ENCODE results near the gene PTPN23.
A peak's percentile ranks its signal among the peaks of the same experiment; 100 is the strongest.

The PTPN23 gene, protein sequence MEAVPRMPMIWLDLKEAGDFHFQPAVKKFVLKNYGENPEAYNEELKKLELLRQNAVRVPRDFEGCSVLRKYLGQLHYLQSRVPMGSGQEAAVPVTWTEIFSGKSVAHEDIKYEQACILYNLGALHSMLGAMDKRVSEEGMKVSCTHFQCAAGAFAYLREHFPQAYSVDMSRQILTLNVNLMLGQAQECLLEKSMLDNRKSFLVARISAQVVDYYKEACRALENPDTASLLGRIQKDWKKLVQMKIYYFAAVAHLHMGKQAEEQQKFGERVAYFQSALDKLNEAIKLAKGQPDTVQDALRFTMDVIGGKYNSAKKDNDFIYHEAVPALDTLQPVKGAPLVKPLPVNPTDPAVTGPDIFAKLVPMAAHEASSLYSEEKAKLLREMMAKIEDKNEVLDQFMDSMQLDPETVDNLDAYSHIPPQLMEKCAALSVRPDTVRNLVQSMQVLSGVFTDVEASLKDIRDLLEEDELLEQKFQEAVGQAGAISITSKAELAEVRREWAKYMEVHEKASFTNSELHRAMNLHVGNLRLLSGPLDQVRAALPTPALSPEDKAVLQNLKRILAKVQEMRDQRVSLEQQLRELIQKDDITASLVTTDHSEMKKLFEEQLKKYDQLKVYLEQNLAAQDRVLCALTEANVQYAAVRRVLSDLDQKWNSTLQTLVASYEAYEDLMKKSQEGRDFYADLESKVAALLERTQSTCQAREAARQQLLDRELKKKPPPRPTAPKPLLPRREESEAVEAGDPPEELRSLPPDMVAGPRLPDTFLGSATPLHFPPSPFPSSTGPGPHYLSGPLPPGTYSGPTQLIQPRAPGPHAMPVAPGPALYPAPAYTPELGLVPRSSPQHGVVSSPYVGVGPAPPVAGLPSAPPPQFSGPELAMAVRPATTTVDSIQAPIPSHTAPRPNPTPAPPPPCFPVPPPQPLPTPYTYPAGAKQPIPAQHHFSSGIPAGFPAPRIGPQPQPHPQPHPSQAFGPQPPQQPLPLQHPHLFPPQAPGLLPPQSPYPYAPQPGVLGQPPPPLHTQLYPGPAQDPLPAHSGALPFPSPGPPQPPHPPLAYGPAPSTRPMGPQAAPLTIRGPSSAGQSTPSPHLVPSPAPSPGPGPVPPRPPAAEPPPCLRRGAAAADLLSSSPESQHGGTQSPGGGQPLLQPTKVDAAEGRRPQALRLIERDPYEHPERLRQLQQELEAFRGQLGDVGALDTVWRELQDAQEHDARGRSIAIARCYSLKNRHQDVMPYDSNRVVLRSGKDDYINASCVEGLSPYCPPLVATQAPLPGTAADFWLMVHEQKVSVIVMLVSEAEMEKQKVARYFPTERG (N-terminal part only)

DNA sequence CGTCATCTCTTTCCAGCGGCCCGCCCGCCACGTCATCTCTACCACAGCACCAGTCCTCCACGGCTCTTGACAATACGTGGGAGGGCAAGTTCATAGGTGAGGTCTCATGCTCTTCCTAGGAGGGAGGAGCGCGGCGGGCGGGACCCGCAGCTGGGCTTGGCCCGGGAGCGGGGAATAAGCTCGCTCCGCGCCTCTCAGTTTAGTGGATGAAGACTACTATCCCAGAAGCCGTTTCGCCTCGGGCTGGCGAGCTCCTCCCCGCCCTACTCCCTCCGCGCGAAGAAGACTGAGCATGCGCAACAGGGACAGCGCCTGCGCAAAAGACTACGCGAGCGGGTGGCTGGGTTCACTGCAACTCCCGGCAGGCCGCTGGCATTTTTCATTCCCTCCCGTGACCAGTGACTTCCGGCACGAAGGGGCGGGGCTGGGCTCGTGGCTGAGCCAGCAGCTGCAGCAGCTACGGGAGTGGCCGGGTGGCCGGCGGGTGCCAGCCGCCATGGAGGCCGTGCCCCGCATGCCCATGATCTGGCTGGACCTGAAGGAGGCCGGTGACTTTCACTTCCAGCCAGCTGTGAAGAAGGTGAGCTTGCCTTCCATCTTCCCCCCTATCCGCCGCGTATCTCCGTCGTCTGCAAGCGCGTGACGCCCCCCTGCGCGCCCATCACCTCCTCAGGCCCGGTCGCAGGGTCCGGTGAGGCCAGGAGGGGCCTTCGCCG lies at the start of gene PTPN23:
Gene PTPN23, plus strand, starts transcription at position 421 of the 716 bp plus-strand sequence. Its CDS starts 76 bp downstream, at position 497.
- peak within 1 kb of the TSS; percentile 96 for H3K4me3 ChIP-seq (ENCODE audit: control insufficient read depth, low read depth, low read length)
- peak; percentile 98 for DNase-seq (ENCODE audit: low read depth)
- TF ChIP-seq, protein P1, sequence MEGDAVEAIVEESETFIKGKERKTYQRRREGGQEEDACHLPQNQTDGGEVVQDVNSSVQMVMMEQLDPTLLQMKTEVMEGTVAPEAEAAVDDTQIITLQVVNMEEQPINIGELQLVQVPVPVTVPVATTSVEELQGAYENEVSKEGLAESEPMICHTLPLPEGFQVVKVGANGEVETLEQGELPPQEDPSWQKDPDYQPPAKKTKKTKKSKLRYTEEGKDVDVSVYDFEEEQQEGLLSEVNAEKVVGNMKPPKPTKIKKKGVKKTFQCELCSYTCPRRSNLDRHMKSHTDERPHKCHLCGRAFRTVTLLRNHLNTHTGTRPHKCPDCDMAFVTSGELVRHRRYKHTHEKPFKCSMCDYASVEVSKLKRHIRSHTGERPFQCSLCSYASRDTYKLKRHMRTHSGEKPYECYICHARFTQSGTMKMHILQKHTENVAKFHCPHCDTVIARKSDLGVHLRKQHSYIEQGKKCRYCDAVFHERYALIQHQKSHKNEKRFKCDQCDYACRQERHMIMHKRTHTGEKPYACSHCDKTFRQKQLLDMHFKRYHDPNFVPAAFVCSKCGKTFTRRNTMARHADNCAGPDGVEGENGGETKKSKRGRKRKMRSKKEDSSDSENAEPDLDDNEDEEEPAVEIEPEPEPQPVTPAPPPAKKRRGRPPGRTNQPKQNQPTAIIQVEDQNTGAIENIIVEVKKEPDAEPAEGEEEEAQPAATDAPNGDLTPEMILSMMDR (conservative IDR thresholded peaks at IDR 0.05; ENCODE audit: control insufficient read depth, insufficient read depth, low read depth, low read length): no peak

DNA sequence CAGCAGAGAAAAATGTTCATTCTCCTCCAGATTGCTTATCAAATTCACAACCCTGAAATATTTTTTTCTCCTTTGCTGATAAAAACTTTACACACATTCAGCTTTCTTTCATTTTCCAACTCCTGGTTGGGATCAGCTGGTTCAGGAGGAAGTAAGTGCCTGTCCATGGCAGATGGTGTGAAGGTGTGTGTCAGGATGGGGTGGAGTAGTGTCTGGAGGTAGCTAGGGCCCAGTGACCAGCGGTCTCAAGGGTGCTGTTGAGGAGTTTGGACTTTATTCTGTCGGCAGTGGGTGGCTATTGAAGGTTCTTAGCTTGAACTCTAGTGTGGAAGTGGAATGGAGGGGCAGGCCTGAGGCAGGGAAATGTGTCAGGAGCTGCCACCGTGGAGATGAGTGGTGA lies 46.9 kb upstream of the PTPN23 start:
- no peak for DNase-seq (ENCODE audit: low read depth)
- H3K4me3 ChIP-seq (ENCODE audit: control insufficient read depth, low read depth, low read length): no peak overlapping the region
- TF ChIP-seq, protein P1 (conservative IDR thresholded peaks at IDR 0.05; ENCODE audit: control insufficient read depth, insufficient read depth, low read depth, low read length): no peak

DNA sequence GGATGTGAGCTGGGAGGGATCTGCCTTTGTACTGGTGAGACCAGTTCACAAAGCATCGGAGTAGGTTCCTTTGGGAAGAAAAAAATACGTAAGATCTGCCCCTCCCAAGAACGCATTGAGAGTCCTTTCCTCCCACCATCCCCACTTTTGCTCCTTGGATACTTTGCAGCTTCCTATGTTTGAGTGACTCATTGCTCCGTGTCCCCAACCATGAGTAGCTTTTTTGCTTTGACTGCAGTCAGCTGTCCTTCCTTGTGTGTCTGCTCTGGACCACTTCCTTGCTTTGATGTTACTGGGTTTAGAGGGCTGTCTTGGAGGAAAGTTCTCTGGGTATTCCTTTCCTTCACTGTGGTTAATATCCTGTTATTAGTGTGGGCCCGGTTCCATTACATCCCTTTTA lies 43.2 kb upstream of the PTPN23 start:
- no peak overlapping the region for H3K4me3 ChIP-seq (ENCODE audit: control insufficient read depth, low read depth, low read length)
- no peak for DNase-seq (ENCODE audit: low read depth)
- TF ChIP-seq, protein P1 (conservative IDR thresholded peaks at IDR 0.05; ENCODE audit: control insufficient read depth, insufficient read depth, low read depth, low read length): no peak

DNA sequence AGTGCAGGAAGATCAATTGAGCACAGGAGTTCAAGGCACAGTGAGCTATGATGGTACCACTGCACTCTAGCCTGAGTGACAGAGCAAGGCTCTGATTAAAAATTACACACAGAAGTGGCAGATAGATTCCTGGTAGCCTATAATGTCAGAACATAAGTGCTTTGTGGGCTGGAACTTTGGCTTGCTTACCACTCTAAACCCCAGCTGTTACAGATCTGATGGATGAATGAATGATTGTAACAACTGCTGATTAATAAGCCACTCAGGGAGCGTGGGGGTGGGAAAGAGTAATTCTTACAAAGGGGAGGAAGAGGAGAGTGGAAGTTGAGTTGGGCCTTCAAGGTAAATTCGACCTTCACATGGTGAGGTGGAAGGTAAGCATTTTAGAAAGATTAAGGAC lies 40.9 kb upstream of the PTPN23 start:
- TF ChIP-seq, protein P1 (conservative IDR thresholded peaks at IDR 0.05; ENCODE audit: control insufficient read depth, insufficient read depth, low read depth, low read length): no peak
- DNase-seq (ENCODE audit: low read depth): no peak

DNA sequence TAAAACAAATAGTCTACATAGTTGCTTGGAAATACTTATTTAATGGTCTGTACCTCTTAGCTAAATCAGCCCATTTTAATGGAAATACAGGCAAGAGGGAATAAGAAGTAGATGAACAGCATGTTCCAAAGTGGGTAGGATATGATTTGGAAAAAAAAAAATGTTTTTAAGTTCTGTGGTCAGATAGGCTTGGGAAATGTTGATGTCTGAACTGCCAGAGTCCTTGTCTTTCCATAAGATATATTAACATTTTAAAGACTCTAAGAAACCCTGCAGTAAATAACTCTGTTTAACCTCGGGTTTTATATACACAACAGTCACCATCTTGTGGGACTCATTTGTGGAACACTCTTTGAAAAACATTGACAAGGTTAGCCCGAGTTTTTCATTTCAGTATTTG lies 40.0 kb upstream of the PTPN23 start:
- no peak for DNase-seq (ENCODE audit: low read depth)
- no peak overlapping the region for H3K4me3 ChIP-seq (ENCODE audit: control insufficient read depth, low read depth, low read length)
- TF ChIP-seq, protein P1 (conservative IDR thresholded peaks at IDR 0.05; ENCODE audit: control insufficient read depth, insufficient read depth, low read depth, low read length): no peak

More for the DNA sequence above, 40.9 kb upstream of the PTPN23 start:
- no peak overlapping the region for H3K4me3 ChIP-seq (ENCODE audit: control insufficient read depth, low read depth, low read length)

All from fibroblast of mammary gland (primary cell).